Stimulated activated CD8-positive, alpha-beta memory T cell treated with anti-CD3 and anti-CD28 coated beads, Interleukin-15, amount 100 ng/mL, for 24 hours (primary cell): ENCODE data around the gene GORAB.

Source experiments
- DNase-seq: peaks from one replicate; pipeline ENCODE4 v3.0.0-alpha.2; 2020; ENCODE audit warnings: low read depth

The GORAB gene

GRCh38 chr1:170531758-170532657, at the start of gene GORAB:
TSS of gene GORAB (plus strand) at chr1:170532166. CDS start at chr1:170532224, 58 bp downstream.
- peak; percentile 61 for DNase-seq

GRCh38 chr1:170483051-170483450, 48.9 kb upstream of the GORAB start:
- DNase-seq, result no peak

- DNase-seq, result no peak
Measured at GRCh38 chr1:170487503-170487902, 44.5 kb upstream of the GORAB start.

- no peak for DNase-seq
Measured at GRCh38 chr1:170491291-170491690, 40.7 kb upstream of the GORAB start.

GRCh38 chr1:170494369-170494768, 37.6 kb upstream of the GORAB start:
- no peak for DNase-seq

GRCh38 chr1:170495006-170495405, 37.0 kb upstream of the GORAB start:
- no peak for DNase-seq

GRCh38 chr1:170498876-170499275, 33.1 kb upstream of the GORAB start:
- DNase-seq, result no peak

- DNase-seq, result no peak
Measured at GRCh38 chr1:170503665-170504064, 28.3 kb upstream of the GORAB start.

GRCh38 chr1:170510163-170510562, 21.8 kb upstream of the GORAB start:
- DNase-seq, result no peak

GRCh38 chr1:170511038-170511437, 20.9 kb upstream of the GORAB start:
- no peak for DNase-seq

- no peak for DNase-seq
Measured at GRCh38 chr1:170513138-170513537, 18.8 kb upstream of the GORAB start.

- DNase-seq, result no peak
Measured at GRCh38 chr1:170518185-170518834, 13.7 kb upstream of the GORAB start.

- no peak for DNase-seq
Measured at GRCh38 chr1:170518965-170519364, 13.0 kb upstream of the GORAB start.

GRCh38 chr1:170520601-170521000, 11.4 kb upstream of the GORAB start:
- no peak for DNase-seq

GRCh38 chr1:170521818-170522217, 10.1 kb upstream of the GORAB start:
- no peak for DNase-seq

- DNase-seq, result no peak
Measured at GRCh38 chr1:170530972-170531757, 801 bp upstream of the GORAB start.

- DNase-seq, result no peak
Measured at GRCh38 chr1:170533298-170533697, 1.3 kb downstream of the GORAB start.

GRCh38 chr1:170534626-170535147, 2.7 kb downstream of the GORAB start:
- no peak for DNase-seq

- DNase-seq, result no peak
Measured at GRCh38 chr1:170535418-170535817, 3.5 kb downstream of the GORAB start.

- no peak for DNase-seq
Measured at GRCh38 chr1:170536924-170537551, 5.1 kb downstream of the GORAB start.

GRCh38 chr1:170537798-170538503, 6.0 kb downstream of the GORAB start:
- no peak for DNase-seq
